Tibial nerve (tissue), 4 donors: ENCODE results near the gene TPP2.

Experiments
- CTCF ChIP-seq, 5 experiments: fragments of 200-600 bp in 3 of 5; fragments of 450-650 bp in 2 of 5; sonication (generic) in 3 of 5; IDR thresholded peaks; one replicate each; pipeline ENCODE4 v1.5.1; 2016 to 2019; ENCODE audit warnings: antibody characterized with exemption in 5 of 5, mild to moderate bottlenecking in 3 of 5, moderate library complexity in 2 of 5
- EP300 ChIP-seq, 2 donors: sonication (generic); formaldehyde crosslinking; IDR thresholded peaks; one replicate each; pipeline ENCODE4 v1.6.1; 2017; ENCODE audit warnings: antibody characterized with exemption in 2 of 2, mild to moderate bottlenecking in 1 of 2

GRCh38 chr13:102597029-102597961 lies 509 bp downstream of the TPP2 start:
- no peak for TF ChIP-seq CTCF (IDR thresholded peaks at IDR 0.05)
- TF ChIP-seq EP300 (IDR thresholded peaks at IDR 0.05), result peak in 1 of 2 donors; percentile 14
